ACHN (cell line): ENCODE data around the gene CMIP.
A peak's percentile ranks its signal among the peaks of the same experiment; 100 is the strongest.
"Not testable (repeated sequence)": the region's sequence is repeated elsewhere in the genome, so short reads cannot be mapped to it uniquely, and the experiment has no call there.

Source experiments
- DNase-seq: peaks from one replicate; pipeline ENCODE4 v3.0.0-alpha.2; 2015
- in situ Hi-C: cut with HindIII; loops from 2 replicates; pipeline ENCODE4 v1.10.0; 2017; ENCODE audit warnings: low sequenced_read_pairs, low pct_ligation_motif_present, low pct_unique_long_range_greater_than_20kb

The CMIP gene

GRCh38 chr16:81417210-81417609 is 27.4 kb upstream of the CMIP start:
- DNase-seq: no peak
- in situ Hi-C loops: no loop called here

DNA sequence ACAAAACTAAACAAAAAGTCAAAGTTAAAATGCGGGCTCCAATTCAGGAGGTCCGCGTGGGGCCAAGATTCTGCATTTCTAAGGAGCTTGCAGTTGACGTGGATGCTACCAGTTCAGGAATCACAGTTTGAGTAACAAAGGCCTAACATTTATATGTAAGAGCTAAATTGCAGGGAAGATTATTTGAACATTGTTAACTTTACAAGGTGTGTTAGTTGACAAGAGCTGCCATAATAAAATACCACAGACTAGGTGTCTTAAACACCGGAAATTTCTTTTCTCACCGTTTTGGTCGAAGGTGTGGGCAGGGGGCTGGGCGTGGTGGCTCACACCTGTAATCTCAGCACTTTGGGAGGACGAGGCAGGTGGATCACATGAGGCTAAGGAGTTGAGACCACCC is 24.8 kb upstream of the CMIP start:
- in situ Hi-C loops: no loop called here
- DNase-seq: no peak

GRCh38 chr16:81421126-81421525 is 23.5 kb upstream of the CMIP start:
- in situ Hi-C loops: no loop called here
- no peak for DNase-seq

GRCh38 chr16:81421536-81421935 is 23.1 kb upstream of the CMIP start:
- DNase-seq: no peak
- in situ Hi-C loops: no loop called here

DNA sequence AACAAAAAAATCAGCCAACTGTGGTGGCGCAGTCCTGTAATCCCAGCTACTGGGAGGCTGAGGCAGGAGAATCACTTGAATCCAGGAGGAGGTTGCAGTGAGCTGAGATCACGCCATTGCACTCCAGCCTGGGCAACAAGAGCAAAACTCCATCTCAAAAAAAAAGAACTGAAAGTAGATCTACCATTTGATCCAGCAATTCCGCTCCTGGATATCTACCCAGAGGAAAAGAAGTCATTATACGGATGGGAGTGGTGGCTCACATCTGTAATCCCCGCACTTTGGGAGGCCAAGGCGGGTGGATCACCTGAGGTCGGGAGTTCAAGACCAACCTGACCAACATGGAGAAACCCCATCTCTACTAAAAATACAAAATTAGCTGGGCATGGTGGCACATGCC is 22.5 kb upstream of the CMIP start:
- in situ Hi-C loops, DNase-seq: not testable (repeated sequence)

DNA sequence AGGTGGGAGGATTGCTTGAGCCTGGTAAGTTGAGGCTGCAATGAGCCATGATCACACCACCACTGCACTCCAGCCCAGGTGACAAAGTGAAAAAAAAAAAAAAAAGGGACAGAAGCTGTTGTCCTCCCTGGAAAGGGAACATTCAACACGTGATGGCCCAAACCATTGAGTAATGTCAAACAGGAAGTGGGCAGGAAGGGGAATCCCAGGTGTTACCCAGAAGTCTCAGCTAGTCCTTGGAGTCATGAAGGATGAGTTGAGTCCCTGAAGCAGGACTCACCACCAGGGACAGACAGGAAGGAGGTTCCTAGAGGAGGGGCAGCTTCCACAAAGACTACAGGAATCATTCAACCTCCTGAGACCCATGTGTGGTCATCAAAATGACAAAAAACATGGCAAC is 19.8 kb upstream of the CMIP start:
- no peak for DNase-seq
- in situ Hi-C loops: no loop called here

GRCh38 chr16:81427219-81427618 is 17.4 kb upstream of the CMIP start:
- in situ Hi-C loops: no loop called here
- DNase-seq: no peak

DNA sequence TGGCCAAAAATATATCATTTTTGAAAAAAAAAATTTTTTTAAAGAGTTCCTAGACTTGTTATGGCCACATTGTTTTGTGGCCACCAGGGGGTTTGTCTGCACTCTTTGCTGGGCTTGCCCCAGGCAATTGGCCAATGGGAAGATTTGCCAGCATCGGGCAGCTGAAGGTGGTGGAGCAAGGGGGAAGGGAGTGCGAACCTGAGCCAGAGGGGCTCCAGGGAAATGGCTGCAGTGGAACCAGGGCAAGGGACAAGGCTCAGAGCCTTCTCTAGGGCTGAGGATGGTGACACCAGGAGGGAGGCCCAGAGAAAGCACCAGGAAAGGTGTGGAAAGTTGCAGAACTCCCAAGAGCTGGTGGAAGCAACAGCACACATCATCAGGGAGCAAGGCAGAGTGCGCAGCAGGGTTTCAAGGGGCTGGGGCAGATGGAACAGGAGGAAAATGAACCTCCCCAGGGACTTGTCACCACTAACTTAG is 15.5 kb upstream of the CMIP start:
- in situ Hi-C loops: no loop called here
- peak; percentile 78 for DNase-seq

GRCh38 chr16:81431554-81432353 is 12.9 kb upstream of the CMIP start:
- in situ Hi-C loops: no loop called here
- DNase-seq: no peak

DNA sequence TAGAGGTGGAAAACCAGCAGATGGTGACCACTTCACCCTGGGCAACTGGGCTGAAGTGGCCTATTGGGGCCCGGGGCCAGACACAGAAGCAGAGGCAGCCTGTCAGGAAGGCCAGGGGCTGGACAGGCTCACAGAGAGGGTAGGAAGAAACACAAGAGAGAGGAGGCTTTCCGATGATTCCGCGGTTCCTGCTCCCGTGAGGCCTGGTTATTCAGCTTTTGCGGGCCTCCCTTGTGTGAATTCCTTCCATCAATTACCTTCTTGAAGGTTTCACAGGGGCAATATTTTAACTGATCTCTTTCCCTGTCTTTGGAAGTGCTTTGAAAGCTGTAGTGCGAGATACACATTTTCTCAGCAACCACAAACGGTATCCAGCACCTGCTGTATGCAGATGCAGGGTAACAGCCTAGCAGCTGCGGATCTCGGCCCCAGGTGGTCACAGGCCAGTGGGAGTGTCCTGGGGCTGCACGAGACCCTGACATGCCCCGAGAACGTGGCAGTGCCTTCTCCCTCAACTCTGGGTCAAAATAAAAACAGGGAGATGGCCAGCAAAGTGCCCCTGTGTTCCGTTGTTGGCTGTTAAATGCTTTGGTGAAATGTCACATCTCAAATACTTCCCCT is 11.6 kb upstream of the CMIP start:
- in situ Hi-C loops: no loop called here
- DNase-seq: no peak

DNA sequence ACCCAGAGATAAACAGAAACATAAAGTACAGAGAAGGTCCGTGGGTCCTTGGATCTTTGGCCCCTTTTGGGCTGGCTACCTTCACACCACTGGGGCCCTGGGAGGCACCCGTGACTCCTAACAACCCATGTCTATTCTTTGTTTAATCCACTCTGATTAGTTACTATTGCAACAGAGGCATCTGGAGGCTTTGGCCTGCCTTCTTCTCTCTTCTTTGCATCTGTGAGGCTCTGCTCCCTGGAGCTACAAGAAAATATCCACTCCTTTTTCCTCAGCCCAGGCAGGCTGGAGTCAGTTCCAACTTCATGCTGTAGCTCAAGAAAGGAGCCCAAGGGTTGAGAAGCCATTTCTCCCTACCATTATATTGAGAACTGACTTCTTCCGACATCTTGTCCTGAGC is 9.5 kb upstream of the CMIP start:
- no peak for DNase-seq
- in situ Hi-C loops: no loop called here

GRCh38 chr16:81435567-81435966 is 9.0 kb upstream of the CMIP start:
- in situ Hi-C loops: no loop called here
- DNase-seq: no peak

GRCh38 chr16:81436386-81436785 is 8.2 kb upstream of the CMIP start:
- DNase-seq: no peak
- in situ Hi-C loops: no loop called here

DNA sequence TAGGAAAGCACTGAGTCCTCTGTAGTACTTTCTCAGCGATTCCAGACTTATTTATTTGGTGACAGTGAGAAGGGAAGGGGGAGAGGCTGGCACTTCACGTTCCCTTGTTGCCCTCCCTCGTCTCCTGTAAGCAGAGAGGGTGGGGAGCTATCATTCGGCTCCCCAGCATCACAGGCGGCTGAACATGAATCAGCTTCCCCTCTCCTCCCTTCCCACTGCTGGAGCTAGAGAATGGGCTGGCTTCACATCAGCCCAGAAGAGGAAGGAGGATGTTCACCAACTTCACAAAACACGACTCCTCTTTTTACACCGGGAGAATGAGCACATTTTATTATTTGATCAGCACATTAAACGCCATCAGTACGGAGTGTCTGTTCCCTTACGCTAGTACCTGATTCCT is 6.7 kb upstream of the CMIP start:
- in situ Hi-C loops: no loop called here
- DNase-seq: no peak

- in situ Hi-C loops: no loop called here
- DNase-seq: no peak
Measured at GRCh38 chr16:81440888-81441761, 3.5 kb upstream of the CMIP start.

GRCh38 chr16:81442220-81442915 is 2.2 kb upstream of the CMIP start:
- no peak for DNase-seq
- in situ Hi-C loops: no loop called here

DNA sequence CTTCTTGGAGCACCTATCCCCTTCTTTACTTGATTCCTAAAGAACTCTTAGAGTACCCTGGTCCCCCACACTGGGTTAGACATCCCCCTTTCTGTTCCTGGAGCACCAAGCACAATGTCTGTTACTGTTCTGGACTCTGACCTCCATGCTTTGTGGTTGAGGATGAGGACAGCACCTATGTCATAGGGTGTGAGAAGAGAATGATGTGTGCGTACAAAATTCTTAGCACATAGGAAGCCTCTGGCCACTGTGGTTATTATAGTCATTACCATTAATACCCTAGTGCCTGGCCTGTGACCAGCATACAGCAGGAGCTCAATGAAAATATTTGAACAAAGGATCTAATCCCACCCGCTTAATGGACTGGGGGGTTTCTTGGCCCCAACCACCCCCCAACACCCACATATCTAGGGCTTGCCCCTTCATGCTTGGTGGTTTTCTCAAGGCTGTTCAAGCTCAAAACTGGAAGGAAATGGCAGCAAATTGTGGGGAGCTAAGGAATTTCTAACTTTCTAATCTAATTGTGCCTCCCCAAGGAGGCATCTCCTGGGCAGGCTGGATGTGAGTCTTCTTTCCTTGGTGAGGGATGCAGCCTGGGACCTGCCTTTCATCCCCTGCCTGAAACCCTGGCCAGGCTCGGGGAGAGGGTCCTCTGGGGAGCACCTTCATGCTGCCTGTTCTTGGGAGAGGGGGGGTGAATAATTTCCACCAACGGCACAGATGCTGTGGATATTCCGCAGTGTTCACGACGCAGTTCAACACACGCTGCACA is 1.5 kb upstream of the CMIP start:
- DNase-seq: no peak
- in situ Hi-C loops: no loop called here
